Inflammatory macrophage treated with lipopolysaccharide for 4 hours (primary cell): ENCODE results near the gene AHR.
"Not testable (repeated sequence)": the region's sequence is repeated elsewhere in the genome, so short reads cannot be mapped to it uniquely, and the experiment has no call there.

Experiments
- DNase-seq: peaks from one replicate; pipeline ENCODE4 v3.0.0-alpha.2; 2020

AHR gene

DNA sequence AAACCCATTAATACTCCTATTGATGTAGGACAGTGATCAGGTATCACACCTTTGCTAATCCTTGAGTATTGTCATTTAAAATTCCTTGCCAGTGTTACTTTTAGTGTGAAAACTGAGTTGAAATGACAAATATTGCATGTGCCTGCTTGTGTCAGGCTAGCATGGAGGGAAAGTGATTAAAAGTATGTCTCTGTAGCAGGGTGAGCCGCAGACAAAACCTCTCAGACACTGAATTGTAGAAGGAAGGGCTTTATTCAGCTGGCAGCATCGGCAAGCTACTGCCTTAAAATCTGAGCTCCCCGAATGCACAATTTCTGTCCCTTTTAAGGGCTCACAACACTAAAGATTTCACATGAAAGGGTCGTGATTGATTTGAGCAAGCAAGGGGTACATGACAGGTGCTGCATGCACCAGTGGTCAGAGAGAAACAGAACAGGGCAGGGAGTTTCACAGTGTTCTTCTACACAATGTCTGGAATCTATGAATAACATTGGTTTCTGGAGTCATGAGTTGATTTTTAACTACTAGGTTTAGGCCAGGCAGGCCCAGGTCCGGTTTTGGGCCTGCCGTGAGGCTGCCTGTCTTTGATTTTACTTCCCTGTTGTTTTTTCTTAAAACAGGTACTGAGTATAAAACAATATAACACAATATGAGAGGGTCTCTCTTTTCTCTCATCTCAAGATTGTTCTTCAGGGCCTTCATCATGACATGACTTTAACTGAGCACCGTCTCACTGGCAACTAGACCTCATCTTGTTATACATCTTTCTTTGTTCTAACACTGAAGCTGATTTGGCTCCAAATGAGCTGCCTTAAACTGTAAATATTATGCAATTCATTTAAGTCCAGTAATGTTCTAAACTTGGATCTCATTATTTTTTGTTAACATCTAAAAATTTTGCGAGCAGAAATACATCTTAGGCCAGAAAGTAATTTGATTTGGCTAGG lies 84.2 kb downstream of the AHR start:
- DNase-seq: not testable (repeated sequence)

DNA sequence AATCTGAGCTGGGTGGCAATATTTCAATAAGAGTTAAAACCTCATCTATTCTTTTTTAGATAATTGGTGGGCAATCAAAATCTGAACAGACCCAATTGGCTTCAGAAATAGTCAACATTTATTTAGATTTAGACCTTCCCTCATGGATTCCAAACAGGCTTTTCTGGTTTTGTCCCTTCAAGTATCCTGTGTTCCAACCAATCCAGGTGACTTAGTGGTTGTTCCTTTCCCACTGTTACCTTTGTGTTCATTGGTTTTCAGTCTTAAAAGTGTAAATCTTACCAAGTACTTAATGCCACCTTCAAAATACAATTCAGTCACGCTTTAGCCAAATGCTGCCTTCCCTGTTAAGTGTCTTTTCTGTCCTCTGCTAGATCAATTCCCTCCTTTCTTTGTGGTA lies 85.9 kb downstream of the AHR start:
- DNase-seq: no peak

DNA sequence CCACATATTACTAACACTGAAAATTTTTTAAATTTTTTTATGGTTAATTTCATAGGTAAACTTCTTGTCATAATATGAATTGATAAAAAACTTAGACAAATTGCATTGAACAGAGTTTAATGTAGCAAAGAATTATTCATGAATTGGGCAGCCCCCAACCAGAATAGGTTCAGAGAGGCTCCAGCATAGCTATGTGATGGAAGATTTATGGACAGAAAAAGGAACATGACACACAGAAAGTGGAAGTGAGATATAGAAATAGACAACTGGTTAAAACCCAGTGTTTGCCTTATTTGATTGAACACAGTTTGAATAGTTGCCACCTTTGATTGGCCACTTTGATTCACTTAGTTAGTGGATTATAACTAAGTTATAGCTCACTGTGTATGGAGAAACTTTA lies 87.2 kb downstream of the AHR start:
- DNase-seq: no peak

DNA sequence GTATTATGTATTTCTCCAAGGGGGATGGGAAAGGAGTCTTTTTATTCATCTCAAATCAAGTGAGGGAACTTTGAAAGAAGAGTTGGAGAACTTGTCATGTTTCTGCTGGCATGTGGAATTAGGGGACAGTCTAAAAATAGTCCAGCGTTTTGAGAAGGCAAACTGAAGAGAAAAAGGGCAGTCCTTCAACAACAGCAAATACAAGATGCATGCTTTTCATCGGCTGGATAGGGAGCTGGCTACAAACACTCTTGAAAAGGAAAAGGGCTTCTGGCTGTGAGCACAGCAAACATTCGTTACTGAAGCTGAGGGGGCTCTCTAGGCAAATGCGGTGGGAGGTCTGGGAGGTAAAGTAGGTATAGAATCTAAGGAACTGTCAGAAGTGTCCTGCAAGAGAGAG lies 91.9 kb downstream of the AHR start:
- no peak for DNase-seq

DNA sequence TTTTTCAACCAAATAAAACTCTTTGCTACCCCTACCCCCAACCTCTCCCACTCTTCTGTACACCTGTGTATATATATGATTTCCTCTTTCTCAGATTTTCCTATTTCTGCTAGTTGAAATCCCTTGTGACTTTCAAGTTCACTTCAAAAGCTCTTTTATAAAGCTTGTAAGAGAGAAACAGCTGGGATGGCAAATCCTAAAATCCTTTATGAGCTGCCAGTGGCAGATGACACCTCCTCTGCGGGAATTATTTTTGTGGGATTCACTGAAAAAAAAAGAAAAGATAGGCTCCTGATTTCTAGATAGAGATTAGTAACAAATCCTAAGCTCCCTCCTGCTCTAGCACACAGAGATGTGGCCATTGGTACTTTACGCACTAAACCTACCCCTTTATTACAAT lies 92.9 kb downstream of the AHR start:
- DNase-seq: no peak

DNA sequence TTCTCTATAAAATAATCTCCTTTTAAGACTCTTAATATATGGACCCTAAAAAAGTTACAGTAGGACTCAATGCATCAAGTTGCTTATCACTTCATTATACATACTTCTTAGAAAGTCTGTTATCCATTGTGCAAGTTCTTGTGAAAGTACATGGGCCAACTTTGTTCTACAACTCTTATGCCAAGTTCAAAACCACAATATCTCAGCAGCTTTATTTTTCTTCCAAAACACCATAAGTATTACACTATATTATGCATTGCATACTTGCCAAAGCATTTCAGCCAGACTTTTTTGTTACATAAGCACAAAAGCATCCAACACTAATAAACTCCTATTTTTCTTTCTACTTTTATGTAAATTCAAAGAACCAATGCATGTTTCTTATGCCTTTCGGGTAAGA lies 94.4 kb downstream of the AHR start:
- DNase-seq: no peak

DNA sequence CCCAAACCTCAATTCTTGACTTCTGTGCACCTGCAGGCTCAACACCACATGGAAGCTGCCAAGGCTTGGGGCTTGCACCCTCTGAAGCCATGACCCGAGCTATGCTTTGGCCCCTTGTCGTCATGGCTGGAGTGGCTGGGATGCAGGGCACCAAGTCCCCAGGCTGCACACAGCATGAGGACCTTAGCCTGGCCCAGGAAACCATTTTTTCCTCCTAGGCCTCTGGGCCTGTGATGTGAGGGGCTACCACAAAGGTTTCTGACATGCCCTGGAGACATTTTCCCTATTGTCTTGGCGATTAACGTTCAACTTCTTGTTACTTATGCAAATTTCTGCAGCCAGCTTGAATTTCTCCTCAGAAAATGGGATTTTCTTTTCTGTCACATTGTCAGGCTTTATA lies 96.1 kb downstream of the AHR start:
- DNase-seq: not testable (repeated sequence)
